GM23338 (cell line): ENCODE measurements around the gene GPR143. TPM values are rescaled to one million over a fixed set of nuclear protein-coding genes. Genes with fewer than 3 reads are reported as not detected.
A peak's percentile ranks its signal among the peaks of the same experiment; 100 is the strongest.

ENCODE experiments used
- ATAC-seq: fragments of 200-7000 bp; cut with Tn5 transposase; 3 replicates; pipeline ENCODE4 v1.9.1; 2020
- DNase-seq: peaks from one replicate; pipeline ENCODE4 v3.0.0-alpha.2; 2015; ENCODE audit warnings: low spot score
- H2AFZ ChIP-seq: fragments of 200-600 bp; sonication (generic); 2 replicates; pipeline ENCODE4 v1.8.0; 2016; ENCODE audit warnings: antibody characterized with exemption, mild to moderate bottlenecking, moderate library complexity
- H3F3A ChIP-seq: fragments of 200-600 bp; sonication (generic); replicated peaks from 2 replicates; pipeline ENCODE4 v1.8.0; 2017; ENCODE audit warnings: antibody characterized with exemption, mixed run types, low read depth
- H3K27ac ChIP-seq: fragments of 200-600 bp; sonication (generic); 2 replicates; pipeline ENCODE4 v1.6.1; 2016; ENCODE audit warnings: low read depth
- H3K27me3 ChIP-seq: fragments of 200-600 bp; sonication (generic); 2 replicates; pipeline ENCODE4 v1.8.0; 2016; ENCODE audit warnings: mild to moderate bottlenecking, mixed run types, moderate library complexity; ENCODE audit not compliant: insufficient read depth
- H3K36me3 ChIP-seq: fragments of 200-600 bp; sonication (generic); 2 replicates; pipeline ENCODE4 v1.8.0; 2016; ENCODE audit warnings: mild to moderate bottlenecking; ENCODE audit not compliant: insufficient read depth
- H3K4me1 ChIP-seq: fragments of 200-600 bp; sonication (generic); 2 replicates; pipeline ENCODE4 v1.8.0; 2016; ENCODE audit warnings: mild to moderate bottlenecking, moderate library complexity; ENCODE audit not compliant: insufficient read depth
- H3K4me2 ChIP-seq: fragments of 200-600 bp; sonication (generic); 2 replicates; pipeline ENCODE4 v1.7.1; 2017; ENCODE audit warnings: mixed run types
- H3K4me3 ChIP-seq: fragments of 200-600 bp; sonication (generic); 2 replicates; pipeline ENCODE4 v1.6.1; 2016; ENCODE audit warnings: mixed run types
- H3K79me2 ChIP-seq: fragments of 200-600 bp; sonication (generic); replicated peaks from 2 replicates; pipeline ENCODE4 v1.8.0; 2017; ENCODE audit warnings: mild to moderate bottlenecking; ENCODE audit not compliant: insufficient read depth
- H3K9me2 ChIP-seq: fragments of 200-600 bp; sonication (generic); 2 replicates; pipeline ENCODE4 v1.8.0; 2017; ENCODE audit not compliant: insufficient read depth
- H4K20me1 ChIP-seq: fragments of 200-600 bp; sonication (generic); replicated peaks from 2 replicates; pipeline ENCODE4 v1.8.0; 2017; ENCODE audit warnings: mild to moderate bottlenecking; ENCODE audit not compliant: insufficient read depth
- H3K27ac Mint-ChIP-seq: 2 replicates; pipeline ENCODE4 v1.8.0; 2020; ENCODE audit warnings: inconsistent platforms, mild to moderate bottlenecking, moderate library complexity, mixed read lengths
- H3K27me3 Mint-ChIP-seq: 3 replicates; pipeline ENCODE4 v1.8.0; 2022; ENCODE audit warnings: low read depth, mild to moderate bottlenecking, moderate library complexity, mixed read lengths, inconsistent platforms; ENCODE audit not compliant: insufficient read depth, poor library complexity
- H3K36me3 Mint-ChIP-seq: 3 replicates; pipeline ENCODE4 v1.8.0; 2021; ENCODE audit warnings: low read depth, mild to moderate bottlenecking, inconsistent platforms, moderate library complexity, mixed read lengths
- H3K4me1 Mint-ChIP-seq: 3 replicates; pipeline ENCODE4 v1.8.0; 2020; ENCODE audit warnings: mild to moderate bottlenecking, inconsistent platforms, mixed read lengths
- H3K4me3 Mint-ChIP-seq: 3 replicates; pipeline ENCODE4 v1.8.0; 2021; ENCODE audit warnings: moderate library complexity, mild to moderate bottlenecking, inconsistent platforms, mixed read lengths
- H3K9me3 Mint-ChIP-seq: 3 replicates; pipeline ENCODE4 v1.8.0; 2020; ENCODE audit warnings: moderate library complexity, mild to moderate bottlenecking, inconsistent platforms, mixed read lengths
- CREB1 ChIP-seq: fragments of 250-450 bp; sonication (Bioruptor Pico); IDR thresholded peaks from 2 replicates; pipeline ENCODE4 v1.5.0; 2020; ENCODE audit warnings: low read depth, mild to moderate bottlenecking, moderate library complexity
- EZH2 ChIP-seq: fragments of 200-600 bp; sonication (generic); IDR thresholded peaks from one replicate; pipeline ENCODE4 v1.8.0; 2017; ENCODE audit warnings: antibody characterized with exemption, mild to moderate bottlenecking, low read depth; ENCODE audit not compliant: unreplicated experiment
- NANOG ChIP-seq: IDR thresholded peaks from 2 replicates; pipeline ENCODE4 v1.6.1; 2016; ENCODE audit warnings: antibody characterized with exemption, borderline replicate concordance
- STAT1 ChIP-seq: IDR thresholded peaks from one replicate; pipeline ENCODE4 v1.6.1; 2016; ENCODE audit warnings: antibody characterized with exemption; ENCODE audit not compliant: unreplicated experiment
- ZNF331 ChIP-seq: fragments of 250-450 bp; sonication (Bioruptor Pico); IDR thresholded peaks from 2 replicates; pipeline ENCODE4 v1.5.0; 2020; ENCODE audit warnings: low read depth, mild to moderate bottlenecking, moderate library complexity
- polyA plus RNA-seq: library from polyadenylated mRNA; unstranded; fragments of >200 nt; fragmentation: Nextera tagmentation; extraction: Ambion mirVana; gene quantifications from 2 replicates; pipeline ENCODE4 v1.2.1, GENCODE V29; 2016
- total RNA-seq: library from RNA; depleted of rRNA; stranded (reverse); fragments of >200 nt; shearing (Covaris generic); gene quantifications from 2 replicates; pipeline ENCODE4 v1.2.3, GENCODE V29; 2014
- TF ChIP-seq, protein P1 (sequence below): fragments of 250-450 bp; sonication (Bioruptor Pico); IDR thresholded peaks from 2 replicates; pipeline ENCODE4 v1.5.0; 2020; ENCODE audit warnings: mild to moderate bottlenecking, moderate library complexity
- TF ChIP-seq, protein P2 (sequence below), 2 experiments: fragments of 200-600 bp in 1 of 2; sonication (generic) in 1 of 2; conservative IDR thresholded peaks; 2 replicates each; pipeline versions ENCODE4 v1.5.1 to v1.6.1; 2016 to 2017; ENCODE audit warnings: antibody characterized with exemption in 2 of 2, low read depth in 2 of 2, mild to moderate bottlenecking in 2 of 2, moderate library complexity in 1 of 2
- TF ChIP-seq, protein P3 (sequence below): IDR thresholded peaks from 2 replicates; pipeline ENCODE4 v1.6.1; 2016; ENCODE audit warnings: antibody characterized with exemption

Gene GPR143
- total and polyA plus RNA-seq, 2 experiments from 2014 or later = 7.4 to 13.0 TPM

DNA sequence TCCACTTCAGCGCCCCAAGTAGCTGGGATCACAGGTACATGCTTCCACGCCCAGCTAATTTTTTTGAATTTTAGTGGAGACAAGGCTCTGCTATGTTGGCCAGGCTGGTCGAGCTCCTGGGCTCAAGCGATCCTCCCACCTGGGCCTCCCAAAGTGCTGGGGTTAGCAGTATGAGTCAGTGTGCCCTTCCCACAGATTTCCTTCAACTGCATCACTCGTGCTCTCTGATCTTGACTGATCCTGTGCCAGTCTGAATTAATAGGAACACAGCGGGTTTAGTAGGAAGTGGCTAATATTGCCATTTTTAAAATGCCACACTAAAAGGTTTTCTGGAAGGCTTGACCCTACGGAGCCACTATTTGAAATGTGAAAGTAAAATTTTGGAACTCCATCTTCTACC lies 16.3 kb upstream of the GPR143 start (continued):
- TF ChIP-seq, protein P1, sequence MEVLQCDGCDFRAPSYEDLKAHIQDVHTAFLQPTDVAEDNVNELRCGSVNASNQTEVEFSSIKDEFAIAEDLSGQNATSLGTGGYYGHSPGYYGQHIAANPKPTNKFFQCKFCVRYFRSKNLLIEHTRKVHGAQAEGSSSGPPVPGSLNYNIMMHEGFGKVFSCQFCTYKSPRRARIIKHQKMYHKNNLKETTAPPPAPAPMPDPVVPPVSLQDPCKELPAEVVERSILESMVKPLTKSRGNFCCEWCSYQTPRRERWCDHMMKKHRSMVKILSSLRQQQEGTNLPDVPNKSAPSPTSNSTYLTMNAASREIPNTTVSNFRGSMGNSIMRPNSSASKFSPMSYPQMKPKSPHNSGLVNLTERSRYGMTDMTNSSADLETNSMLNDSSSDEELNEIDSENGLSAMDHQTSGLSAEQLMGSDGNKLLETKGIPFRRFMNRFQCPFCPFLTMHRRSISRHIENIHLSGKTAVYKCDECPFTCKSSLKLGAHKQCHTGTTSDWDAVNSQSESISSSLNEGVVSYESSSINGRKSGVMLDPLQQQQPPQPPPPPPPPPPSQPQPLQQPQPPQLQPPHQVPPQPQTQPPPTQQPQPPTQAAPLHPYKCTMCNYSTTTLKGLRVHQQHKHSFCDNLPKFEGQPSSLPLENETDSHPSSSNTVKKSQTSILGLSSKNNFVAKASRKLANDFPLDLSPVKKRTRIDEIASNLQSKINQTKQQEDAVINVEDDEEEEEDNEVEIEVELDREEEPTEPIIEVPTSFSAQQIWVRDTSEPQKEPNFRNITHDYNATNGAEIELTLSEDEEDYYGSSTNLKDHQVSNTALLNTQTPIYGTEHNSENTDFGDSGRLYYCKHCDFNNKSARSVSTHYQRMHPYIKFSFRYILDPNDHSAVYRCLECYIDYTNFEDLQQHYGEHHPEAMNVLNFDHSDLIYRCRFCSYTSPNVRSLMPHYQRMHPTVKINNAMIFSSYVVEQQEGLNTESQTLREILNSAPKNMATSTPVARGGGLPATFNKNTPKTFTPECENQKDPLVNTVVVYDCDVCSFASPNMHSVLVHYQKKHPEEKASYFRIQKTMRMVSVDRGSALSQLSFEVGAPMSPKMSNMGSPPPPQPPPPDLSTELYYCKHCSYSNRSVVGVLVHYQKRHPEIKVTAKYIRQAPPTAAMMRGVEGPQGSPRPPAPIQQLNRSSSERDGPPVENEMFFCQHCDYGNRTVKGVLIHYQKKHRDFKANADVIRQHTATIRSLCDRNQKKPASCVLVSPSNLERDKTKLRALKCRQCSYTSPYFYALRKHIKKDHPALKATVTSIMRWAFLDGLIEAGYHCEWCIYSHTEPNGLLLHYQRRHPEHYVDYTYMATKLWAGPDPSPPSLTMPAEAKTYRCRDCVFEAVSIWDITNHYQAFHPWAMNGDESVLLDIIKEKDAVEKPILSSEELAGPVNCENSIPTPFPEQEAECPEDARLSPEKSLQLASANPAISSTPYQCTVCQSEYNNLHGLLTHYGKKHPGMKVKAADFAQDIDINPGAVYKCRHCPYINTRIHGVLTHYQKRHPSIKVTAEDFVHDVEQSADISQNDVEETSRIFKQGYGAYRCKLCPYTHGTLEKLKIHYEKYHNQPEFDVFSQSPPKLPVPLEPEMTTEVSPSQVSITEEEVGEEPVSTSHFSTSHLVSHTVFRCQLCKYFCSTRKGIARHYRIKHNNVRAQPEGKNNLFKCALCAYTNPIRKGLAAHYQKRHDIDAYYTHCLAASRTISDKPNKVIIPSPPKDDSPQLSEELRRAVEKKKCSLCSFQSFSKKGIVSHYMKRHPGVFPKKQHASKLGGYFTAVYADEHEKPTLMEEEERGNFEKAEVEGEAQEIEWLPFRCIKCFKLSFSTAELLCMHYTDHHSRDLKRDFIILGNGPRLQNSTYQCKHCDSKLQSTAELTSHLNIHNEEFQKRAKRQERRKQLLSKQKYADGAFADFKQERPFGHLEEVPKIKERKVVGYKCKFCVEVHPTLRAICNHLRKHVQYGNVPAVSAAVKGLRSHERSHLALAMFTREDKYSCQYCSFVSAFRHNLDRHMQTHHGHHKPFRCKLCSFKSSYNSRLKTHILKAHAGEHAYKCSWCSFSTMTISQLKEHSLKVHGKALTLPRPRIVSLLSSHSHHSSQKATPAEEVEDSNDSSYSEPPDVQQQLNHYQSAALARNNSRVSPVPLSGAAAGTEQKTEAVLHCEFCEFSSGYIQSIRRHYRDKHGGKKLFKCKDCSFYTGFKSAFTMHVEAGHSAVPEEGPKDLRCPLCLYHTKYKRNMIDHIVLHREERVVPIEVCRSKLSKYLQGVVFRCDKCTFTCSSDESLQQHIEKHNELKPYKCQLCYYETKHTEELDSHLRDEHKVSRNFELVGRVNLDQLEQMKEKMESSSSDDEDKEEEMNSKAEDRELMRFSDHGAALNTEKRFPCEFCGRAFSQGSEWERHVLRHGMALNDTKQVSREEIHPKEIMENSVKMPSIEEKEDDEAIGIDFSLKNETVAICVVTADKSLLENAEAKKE (CRISPR knock-in tag) = no peak
- no peak for TF ChIP-seq CREB1
- no peak for TF ChIP-seq STAT1
- TF ChIP-seq EZH2 = no peak
- TF ChIP-seq NANOG = no peak
- TF ChIP-seq, protein P2, sequence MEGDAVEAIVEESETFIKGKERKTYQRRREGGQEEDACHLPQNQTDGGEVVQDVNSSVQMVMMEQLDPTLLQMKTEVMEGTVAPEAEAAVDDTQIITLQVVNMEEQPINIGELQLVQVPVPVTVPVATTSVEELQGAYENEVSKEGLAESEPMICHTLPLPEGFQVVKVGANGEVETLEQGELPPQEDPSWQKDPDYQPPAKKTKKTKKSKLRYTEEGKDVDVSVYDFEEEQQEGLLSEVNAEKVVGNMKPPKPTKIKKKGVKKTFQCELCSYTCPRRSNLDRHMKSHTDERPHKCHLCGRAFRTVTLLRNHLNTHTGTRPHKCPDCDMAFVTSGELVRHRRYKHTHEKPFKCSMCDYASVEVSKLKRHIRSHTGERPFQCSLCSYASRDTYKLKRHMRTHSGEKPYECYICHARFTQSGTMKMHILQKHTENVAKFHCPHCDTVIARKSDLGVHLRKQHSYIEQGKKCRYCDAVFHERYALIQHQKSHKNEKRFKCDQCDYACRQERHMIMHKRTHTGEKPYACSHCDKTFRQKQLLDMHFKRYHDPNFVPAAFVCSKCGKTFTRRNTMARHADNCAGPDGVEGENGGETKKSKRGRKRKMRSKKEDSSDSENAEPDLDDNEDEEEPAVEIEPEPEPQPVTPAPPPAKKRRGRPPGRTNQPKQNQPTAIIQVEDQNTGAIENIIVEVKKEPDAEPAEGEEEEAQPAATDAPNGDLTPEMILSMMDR (conservative IDR thresholded peaks at IDR 0.05; ENCODE audit: low read depth in 2 of 2) = no peak

DNA sequence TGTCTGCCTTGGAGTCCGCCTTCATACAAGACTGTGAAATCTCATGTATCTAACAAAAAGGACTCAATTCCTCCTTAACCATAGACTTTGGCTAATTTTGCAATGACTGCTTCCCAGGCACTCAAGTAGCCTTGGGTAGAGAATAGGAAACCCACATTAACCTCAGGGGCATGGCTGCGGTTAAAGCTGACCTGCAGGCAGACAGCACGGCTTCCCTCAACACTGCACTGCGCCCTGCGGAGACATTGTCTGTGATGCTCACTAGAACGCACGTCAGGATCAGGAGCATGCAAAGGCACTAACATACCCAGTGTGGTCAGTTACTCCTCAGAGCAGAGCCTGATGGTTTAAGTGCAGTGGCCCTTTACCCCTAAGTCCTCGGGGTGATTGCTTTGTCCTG lies 10.3 kb upstream of the GPR143 start:
- H3K27me3 ChIP-seq = no peaks in the 10 kb centered on the region
- no peak overlapping the region for H3K27ac Mint-ChIP-seq
- H3K36me3 Mint-ChIP-seq = peaks cover 13% of the 10 kb centered on the region; the same call in 2 of the 3 replicates
- H3K9me2 ChIP-seq = no peaks in the 10 kb centered on the region
- H3K27ac ChIP-seq = no peak overlapping the region
- no peak overlapping the region for H2AFZ ChIP-seq
- no peaks in the 10 kb centered on the region for H3K79me2 ChIP-seq
- H3K9me3 Mint-ChIP-seq = no peaks in the 10 kb centered on the region
- H3K4me3 ChIP-seq = no peak overlapping the region
- DNase-seq (no peak), ATAC-seq (peak; percentile 47)
- peaks cover 6% of the 10 kb centered on the region for H3K27me3 Mint-ChIP-seq
- no peak for TF ChIP-seq ZNF331 (CRISPR knock-in tag)
- TF ChIP-seq, protein P3, sequence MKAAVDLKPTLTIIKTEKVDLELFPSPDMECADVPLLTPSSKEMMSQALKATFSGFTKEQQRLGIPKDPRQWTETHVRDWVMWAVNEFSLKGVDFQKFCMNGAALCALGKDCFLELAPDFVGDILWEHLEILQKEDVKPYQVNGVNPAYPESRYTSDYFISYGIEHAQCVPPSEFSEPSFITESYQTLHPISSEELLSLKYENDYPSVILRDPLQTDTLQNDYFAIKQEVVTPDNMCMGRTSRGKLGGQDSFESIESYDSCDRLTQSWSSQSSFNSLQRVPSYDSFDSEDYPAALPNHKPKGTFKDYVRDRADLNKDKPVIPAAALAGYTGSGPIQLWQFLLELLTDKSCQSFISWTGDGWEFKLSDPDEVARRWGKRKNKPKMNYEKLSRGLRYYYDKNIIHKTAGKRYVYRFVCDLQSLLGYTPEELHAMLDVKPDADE = no peak
- no peaks in the 10 kb centered on the region for H3F3A ChIP-seq
- no peak overlapping the region for H3K4me3 Mint-ChIP-seq
- H3K4me2 ChIP-seq = no peak overlapping the region
- H4K20me1 ChIP-seq = no peaks in the 10 kb centered on the region
- no peaks in the 10 kb centered on the region for H3K36me3 ChIP-seq
- no peaks in the 10 kb centered on the region for H3K4me1 ChIP-seq
- no peaks in the 10 kb centered on the region for H3K4me1 Mint-ChIP-seq
